GM12878 (cell line): ENCODE results near the gene PTPRN2. TPM values are rescaled to one million over a fixed set of nuclear protein-coding genes. Genes with fewer than 3 reads are reported as not detected.

Source experiments
- ATAC-seq: fragments of 200-7000 bp; cut with Tn5 transposase; 3 replicates; pipeline ENCODE4 v1.9.1; 2020; ENCODE audit warnings: mild to moderate bottlenecking, moderate library complexity
- BruUV-seq: library from RNA; stranded (reverse); fragments of 400-500 nt; replicated peaks from 2 replicates; lab custom pipeline; 2021; lab: Mats Ljungman, UMichigan
- CTCF ChIA-PET: fragments of 300-600 bp; sonication (Branson Sonifier 250); formaldehyde crosslinking; extraction: SDS; loops from one replicate; lab custom pipeline; 2021; ENCODE audit warnings: inconsistent platforms; lab: Yijun Ruan, JAX
- POLR2A ChIA-PET: fragments of 350-600 bp; formaldehyde crosslinking; extraction: SDS; loops from one replicate; lab custom pipeline; 2021; ENCODE audit warnings: inconsistent platforms; lab: Charles Lee
- RAD21 ChIA-PET: fragments of 300-600 bp; sonication (Branson Sonifier 250); formaldehyde crosslinking; loops from one replicate; lab custom pipeline; 2023; ENCODE audit warnings: antibody characterized with exemption; ENCODE audit not compliant: unreplicated experiment; lab: Charles Lee
- SMC1A ChIA-PET: fragments of 300-600 bp; sonication (Branson Sonifier 250); formaldehyde crosslinking; loops from one replicate; lab custom pipeline; 2023; ENCODE audit not compliant: unreplicated experiment, uncharacterized antibody; lab: Charles Lee
- DNase-seq: peaks from one replicate; pipeline ENCODE4 v3.0.0-alpha.2; 2011; ENCODE audit warnings: low read depth, low spot score
- FAIRE-seq: peaks from 3 replicates; lab custom pipeline; 2011; peaks lifted over from hg19 to GRCh38; lab: Jason Lieb, UNC
- H2AFZ ChIP-seq: 2 replicates; pipeline ENCODE4 v1.6.0; 2011; ENCODE audit warnings: low read depth, low read length, control low read depth; ENCODE audit not compliant: control insufficient read depth
- H3K27ac ChIP-seq: 2 replicates; pipeline ENCODE4 v1.5.1; 2011; ENCODE audit warnings: control low read depth; ENCODE audit not compliant: control insufficient read depth, insufficient read depth
- H3K27me3 ChIP-seq, 2 experiments: replicated peaks in 1 of 2; 2 replicates each; pipeline versions ENCODE4 v1.6.0 to v1.6.1; 2011; ENCODE audit warnings: low read length in 1 of 2; ENCODE audit not compliant: control insufficient read depth in 2 of 2, insufficient read depth in 2 of 2
- H3K36me3 ChIP-seq, 2 experiments: 2 replicates each; pipeline ENCODE4 v1.5.1; 2011; ENCODE audit warnings: low read length in 1 of 2; ENCODE audit not compliant: control insufficient read depth in 2 of 2, insufficient read depth in 2 of 2
- H3K4me1 ChIP-seq: 2 replicates; pipeline ENCODE4 v1.6.1; 2011; ENCODE audit warnings: mild to moderate bottlenecking, low read length, moderate library complexity, mixed read lengths; ENCODE audit not compliant: control insufficient read depth, insufficient read depth
- H3K4me2 ChIP-seq: 2 replicates; pipeline ENCODE4 v1.6.0; 2011; ENCODE audit warnings: control low read depth; ENCODE audit not compliant: control insufficient read depth, insufficient read depth
- H3K4me3 ChIP-seq: fragments of 200-600 bp; sonication (generic); 2 replicates; pipeline ENCODE4 v1.5.1; 2016
- H3K79me2 ChIP-seq: 2 replicates; pipeline ENCODE4 v1.6.0; 2011; ENCODE audit warnings: low read length; ENCODE audit not compliant: control insufficient read depth, insufficient read depth
- H3K9ac ChIP-seq: 2 replicates; pipeline ENCODE4 v1.8.0; 2011; ENCODE audit warnings: low read length, control low read depth, mixed read lengths; ENCODE audit not compliant: control insufficient read depth, insufficient read depth
- H3K9me3 ChIP-seq: replicated peaks from 3 replicates; pipeline ENCODE4 v1.5.1; 2011; ENCODE audit warnings: mild to moderate bottlenecking, low read length; ENCODE audit not compliant: control insufficient read depth, insufficient read depth
- H4K20me1 ChIP-seq: 2 replicates; pipeline ENCODE4 v1.6.0; 2011; ENCODE audit not compliant: control insufficient read depth, insufficient read depth
- BHLHE40 ChIP-seq, 2 experiments: fragments of 450-650 bp in 1 of 2; IDR thresholded peaks; 2 replicates each; pipeline ENCODE4 v1.6.1; 2011 to 2017; ENCODE audit warnings: low read depth in 2 of 2, borderline replicate concordance in 1 of 2, improper control_type of control experiment in 1 of 2, low read length in 1 of 2, mild to moderate bottlenecking in 1 of 2
- CHD1 ChIP-seq: IDR thresholded peaks from 2 replicates; pipeline ENCODE4 v1.6.1; 2012; ENCODE audit warnings: low read depth, low read length, improper control_type of control experiment
- ETV6 ChIP-seq, 2 experiments: fragments of 450-650 bp in 1 of 2; IDR thresholded peaks in 1 of 2; conservative IDR thresholded peaks in 1 of 2; 2 replicates each; pipeline ENCODE4 v1.6.1; 2014; ENCODE audit warnings: antibody characterized with exemption in 1 of 2, borderline replicate concordance in 1 of 2, low read depth in 1 of 2, mild to moderate bottlenecking in 1 of 2, moderate library complexity in 1 of 2
- IRF4 ChIP-seq: IDR thresholded peaks from 2 replicates; pipeline ENCODE4 v1.6.1; 2011; ENCODE audit warnings: low read depth, low read length
- MEF2A ChIP-seq: IDR thresholded peaks from 2 replicates; pipeline ENCODE4 v1.6.1; 2011; ENCODE audit warnings: low read depth, mild to moderate bottlenecking, low read length, moderate library complexity; ENCODE audit not compliant: insufficient read depth
- SKIL ChIP-seq: fragments of 450-650 bp; IDR thresholded peaks from 2 replicates; pipeline ENCODE4 v1.6.1; 2017; ENCODE audit warnings: mild to moderate bottlenecking, low read depth, inconsistent platforms; ENCODE audit not compliant: poor library complexity, severe bottlenecking
- SMARCA5 ChIP-seq: fragments of 450-650 bp; IDR thresholded peaks from 2 replicates; pipeline ENCODE4 v1.6.1; 2017; ENCODE audit warnings: mild to moderate bottlenecking
- SP1 ChIP-seq: IDR thresholded peaks from one replicate; pipeline ENCODE4 v1.6.1; 2011; ENCODE audit warnings: low read depth, low read length
- SREBF1 ChIP-seq: IDR thresholded peaks from 2 replicates; pipeline ENCODE4 v1.6.1; 2012; ENCODE audit warnings: mild to moderate bottlenecking, low read length
- TAF1 ChIP-seq: IDR thresholded peaks from 2 replicates; pipeline ENCODE4 v1.6.1; 2011; ENCODE audit warnings: mild to moderate bottlenecking, low read depth, low read length, borderline replicate concordance
- TARDBP ChIP-seq: IDR thresholded peaks from 2 replicates; pipeline ENCODE4 v1.6.1; 2016; ENCODE audit warnings: borderline replicate concordance
- TCF12 ChIP-seq: IDR thresholded peaks from 2 replicates; pipeline ENCODE4 v1.6.1; 2011; ENCODE audit warnings: low read depth, mild to moderate bottlenecking, low read length
- USF2 ChIP-seq: IDR thresholded peaks from 2 replicates; pipeline ENCODE4 v1.6.1; 2011; ENCODE audit warnings: low read depth, low read length, improper control_type of control experiment, borderline replicate concordance
- YY1 ChIP-seq: IDR thresholded peaks from 2 replicates; pipeline ENCODE4 v1.6.1; 2011; ENCODE audit warnings: low read depth, mild to moderate bottlenecking, low read length
- ZNF384 ChIP-seq: IDR thresholded peaks from 2 replicates; pipeline ENCODE4 v1.6.1; 2012; ENCODE audit warnings: low read depth, mild to moderate bottlenecking, low read length, improper control_type of control experiment, borderline replicate concordance
- WGBS: methylation state at CpG from one replicate; pipeline ENCODE4 v1.1.6; 2016; ENCODE audit warnings: low lambda C conversion rate; ENCODE audit not compliant: insufficient replicate concordance, insufficient coverage; ENCODE audit errors: missing lambda C conversion rate; 5-methylcytosine and 5-hydroxymethylcytosine counted together
- in situ Hi-C: fragments of 300-500 bp; cut with MboI; formaldehyde crosslinking; loops from 9 replicates; pipeline ENCODE4 v1.14.3; 2018; ENCODE audit warnings: mixed read lengths
- intact Hi-C: fragments of 100-400 bp; cut with micrococcal nuclease; formaldehyde crosslinking; loops from one replicate; pipeline ENCODE4 v1.14.2; 2022; ENCODE audit not compliant: unreplicated experiment
- polyA plus RNA-seq, 11 experiments: library from polyadenylated mRNA; depleted of rRNA in 4 of 11; unstranded in 6 of 11; stranded (reverse) in 5 of 11; fragments of >200 nt; fragmentation: Nextera tagmentation in 4 of 11; fragmentation: Illumina TruSeq in 1 of 11; extraction: Ambion mirVana in 4 of 11; extraction: Trizol in 1 of 11; gene quantifications; 1 replicate in 1 of 11; 2 replicates in 10 of 11; pipeline versions ENCODE4 v1.2.1 to v1.2.3, GENCODE V29; 2011 to 2016; ENCODE audit warnings: inconsistent platforms in 2 of 11, missing spikeins in 2 of 11, low read depth in 1 of 11
- total RNA-seq, 4 experiments: library from RNA; depleted of rRNA in 3 of 4; stranded (reverse); fragments of >200 nt in 3 of 4; fragmentation: Illumina TruSeq in 1 of 4; extraction: Trizol in 1 of 4; gene quantifications; 2 replicates each; pipeline versions ENCODE4 v1.2.1 to v1.2.3, GENCODE V29; 2013 to 2021
- TF ChIP-seq, protein P1 (sequence below): IDR thresholded peaks from 2 replicates; pipeline ENCODE4 v1.6.1; 2011; ENCODE audit warnings: borderline replicate concordance, low read depth, mild to moderate bottlenecking, moderate library complexity, mixed read lengths, low read length; ENCODE audit not compliant: insufficient read depth; ENCODE audit errors: extremely low read length
- TF ChIP-seq, protein P2 (sequence below): fragments of 450-650 bp; IDR thresholded peaks from 2 replicates; pipeline ENCODE4 v1.6.1; 2018; ENCODE audit warnings: mild to moderate bottlenecking, low read depth, moderate library complexity; ENCODE audit not compliant: partially characterized antibody

PTPRN2 gene
- total and polyA plus RNA-seq, 10 of the 15 experiments (the other 5 are each of a cell fraction or from before 2014, with no cell fraction given) = 5.4 TPM; not detected in 9

DNA sequence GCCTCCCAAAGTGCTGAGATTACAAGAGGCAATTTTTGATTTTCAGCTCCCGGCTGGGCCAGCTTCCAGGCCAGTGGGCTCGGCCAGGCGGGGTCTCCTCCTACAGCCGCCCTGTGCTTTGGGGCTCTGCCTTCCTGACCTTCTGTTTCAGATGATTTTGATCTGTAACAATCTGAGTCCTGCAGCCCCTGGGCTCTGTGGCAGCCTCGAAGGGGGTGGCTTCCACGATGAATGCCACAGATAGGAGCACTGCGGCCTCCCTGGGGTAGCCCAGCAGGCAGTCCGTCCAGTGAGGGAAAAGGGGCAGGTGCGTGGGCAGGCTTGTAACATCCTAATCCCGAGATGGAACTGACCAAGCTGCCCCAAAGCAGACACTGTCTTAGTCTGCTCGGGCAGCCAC lies 1073.3 kb downstream of the PTPRN2 start:
- ATAC-seq = no peak
- H3K79me2 ChIP-seq = no peaks in the 10 kb centered on the region
- POLR2A ChIA-PET = no interaction called here
- DNase-seq = no peak
- H3K9ac ChIP-seq = no peak overlapping the region
- TF ChIP-seq, protein P1, sequence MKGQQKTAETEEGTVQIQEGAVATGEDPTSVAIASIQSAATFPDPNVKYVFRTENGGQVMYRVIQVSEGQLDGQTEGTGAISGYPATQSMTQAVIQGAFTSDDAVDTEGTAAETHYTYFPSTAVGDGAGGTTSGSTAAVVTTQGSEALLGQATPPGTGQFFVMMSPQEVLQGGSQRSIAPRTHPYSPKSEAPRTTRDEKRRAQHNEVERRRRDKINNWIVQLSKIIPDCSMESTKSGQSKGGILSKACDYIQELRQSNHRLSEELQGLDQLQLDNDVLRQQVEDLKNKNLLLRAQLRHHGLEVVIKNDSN = no peak
- no peak for TF ChIP-seq TCF12
- no peak for TF ChIP-seq CHD1
- no peak for TF ChIP-seq TAF1
- TF ChIP-seq SMARCA5 = no peak
- TF ChIP-seq MEF2A = no peak
- no peak for TF ChIP-seq YY1
- no peak for TF ChIP-seq USF2
- no peak for TF ChIP-seq ZNF384
- TF ChIP-seq SP1 = no peak
- TF ChIP-seq SREBF1 = no peak
- TF ChIP-seq SKIL = no peak
- TF ChIP-seq IRF4 = no peak
- no peak for TF ChIP-seq ETV6 (conservative IDR thresholded peaks at IDR 0.05 in 1 of 2, IDR thresholded peaks at IDR 0.05 in 1 of 2; ENCODE audit: borderline replicate concordance in 1 of 2, low read depth in 1 of 2)
- TF ChIP-seq TARDBP = no peak
- no peak for TF ChIP-seq BHLHE40 (IDR thresholded peaks at IDR 0.05; ENCODE audit: borderline replicate concordance in 1 of 2, low read depth in 2 of 2, low read length in 1 of 2)
- TF ChIP-seq, protein P2, sequence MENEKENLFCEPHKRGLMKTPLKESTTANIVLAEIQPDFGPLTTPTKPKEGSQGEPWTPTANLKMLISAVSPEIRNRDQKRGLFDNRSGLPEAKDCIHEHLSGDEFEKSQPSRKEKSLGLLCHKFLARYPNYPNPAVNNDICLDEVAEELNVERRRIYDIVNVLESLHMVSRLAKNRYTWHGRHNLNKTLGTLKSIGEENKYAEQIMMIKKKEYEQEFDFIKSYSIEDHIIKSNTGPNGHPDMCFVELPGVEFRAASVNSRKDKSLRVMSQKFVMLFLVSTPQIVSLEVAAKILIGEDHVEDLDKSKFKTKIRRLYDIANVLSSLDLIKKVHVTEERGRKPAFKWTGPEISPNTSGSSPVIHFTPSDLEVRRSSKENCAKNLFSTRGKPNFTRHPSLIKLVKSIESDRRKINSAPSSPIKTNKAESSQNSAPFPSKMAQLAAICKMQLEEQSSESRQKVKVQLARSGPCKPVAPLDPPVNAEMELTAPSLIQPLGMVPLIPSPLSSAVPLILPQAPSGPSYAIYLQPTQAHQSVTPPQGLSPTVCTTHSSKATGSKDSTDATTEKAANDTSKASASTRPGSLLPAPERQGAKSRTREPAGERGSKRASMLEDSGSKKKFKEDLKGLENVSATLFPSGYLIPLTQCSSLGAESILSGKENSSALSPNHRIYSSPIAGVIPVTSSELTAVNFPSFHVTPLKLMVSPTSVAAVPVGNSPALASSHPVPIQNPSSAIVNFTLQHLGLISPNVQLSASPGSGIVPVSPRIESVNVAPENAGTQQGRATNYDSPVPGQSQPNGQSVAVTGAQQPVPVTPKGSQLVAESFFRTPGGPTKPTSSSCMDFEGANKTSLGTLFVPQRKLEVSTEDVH = no peak
- TF ChIP-seq, all 136 proteins: peak for 0
- in situ Hi-C loops = no loop called here
- intact Hi-C loops = no loop called here
- Histone ChIP-seq H3K4me1 (no peaks in the 10 kb centered on the region), H3K9me3 (no peaks in the 10 kb centered on the region), H4K20me1 (no peaks in the 10 kb centered on the region), H3K36me3 (no peaks in the 10 kb centered on the region), H3K27me3 (no peaks in the 10 kb centered on the region), H3K27ac (no peak overlapping the region), H3K4me2 (no peak overlapping the region), H2AFZ (no peak overlapping the region), H3K4me3 (no peak overlapping the region)
- ChIA-PET SMC1A (no interaction called here), CTCF (no interaction called here), RAD21 (no interaction called here)
- no peak for FAIRE-seq
- BruUV-seq = no TSS peak
- 34% methylated on average over 11 of the region's 11 CpGs for WGBS
